ENCODE results near the gene KIAA0319L.

Gene KIAA0319L

DNA sequence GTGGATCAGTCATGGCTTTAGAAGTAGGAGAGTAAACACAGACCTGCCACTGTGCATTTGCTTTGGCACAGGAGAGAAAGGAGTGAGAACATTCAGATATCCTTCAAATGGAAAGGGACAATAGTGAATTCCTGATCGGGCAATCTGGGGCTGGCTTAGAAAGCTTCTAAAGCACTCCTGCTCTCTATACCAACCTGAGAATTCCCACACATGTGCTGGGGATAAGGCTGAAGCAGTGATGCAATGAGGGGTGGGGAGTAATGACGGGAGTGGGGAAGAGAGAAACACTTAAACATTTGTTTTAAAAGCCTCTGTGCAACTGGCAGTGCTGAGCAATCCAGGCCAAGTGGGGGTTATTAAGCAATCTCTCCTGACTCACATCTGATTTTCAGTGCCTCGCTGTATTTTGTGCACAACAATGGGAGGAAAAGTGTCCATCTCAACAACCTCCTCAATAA, 108.8 kb downstream of the KIAA0319L start:
- peak overlapping the region; percentile 10; the same call in 1 of the 2 replicates for H3K27ac ChIP-seq

DNA sequence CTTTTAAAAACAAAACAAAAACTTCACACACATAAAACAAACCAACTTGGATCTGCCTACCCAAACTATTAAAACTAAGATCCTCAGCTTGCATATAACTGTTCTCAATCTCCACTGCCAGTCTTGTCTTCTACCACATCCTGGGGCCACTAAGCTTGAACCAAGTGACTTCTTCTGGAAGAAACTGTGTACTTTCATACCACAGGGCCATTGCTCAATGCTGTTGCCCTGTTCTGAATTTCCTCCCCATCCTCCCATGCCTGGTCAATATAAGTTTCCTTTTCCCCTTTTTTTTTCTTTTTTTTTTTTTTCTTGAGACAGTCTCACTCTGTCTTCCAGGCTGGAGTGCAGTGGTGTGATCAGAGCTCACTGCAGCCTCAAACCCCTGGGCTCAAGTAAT, 109.9 kb downstream of the KIAA0319L start:
- TF ChIP-seq, protein P1, sequence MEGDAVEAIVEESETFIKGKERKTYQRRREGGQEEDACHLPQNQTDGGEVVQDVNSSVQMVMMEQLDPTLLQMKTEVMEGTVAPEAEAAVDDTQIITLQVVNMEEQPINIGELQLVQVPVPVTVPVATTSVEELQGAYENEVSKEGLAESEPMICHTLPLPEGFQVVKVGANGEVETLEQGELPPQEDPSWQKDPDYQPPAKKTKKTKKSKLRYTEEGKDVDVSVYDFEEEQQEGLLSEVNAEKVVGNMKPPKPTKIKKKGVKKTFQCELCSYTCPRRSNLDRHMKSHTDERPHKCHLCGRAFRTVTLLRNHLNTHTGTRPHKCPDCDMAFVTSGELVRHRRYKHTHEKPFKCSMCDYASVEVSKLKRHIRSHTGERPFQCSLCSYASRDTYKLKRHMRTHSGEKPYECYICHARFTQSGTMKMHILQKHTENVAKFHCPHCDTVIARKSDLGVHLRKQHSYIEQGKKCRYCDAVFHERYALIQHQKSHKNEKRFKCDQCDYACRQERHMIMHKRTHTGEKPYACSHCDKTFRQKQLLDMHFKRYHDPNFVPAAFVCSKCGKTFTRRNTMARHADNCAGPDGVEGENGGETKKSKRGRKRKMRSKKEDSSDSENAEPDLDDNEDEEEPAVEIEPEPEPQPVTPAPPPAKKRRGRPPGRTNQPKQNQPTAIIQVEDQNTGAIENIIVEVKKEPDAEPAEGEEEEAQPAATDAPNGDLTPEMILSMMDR (conservative IDR thresholded peaks at IDR 0.05) = no peak
- TF ChIP-seq ZFX (IDR thresholded peaks at IDR 0.05) = no peak
- H3K27ac ChIP-seq = no peak overlapping the region

More for the DNA sequence above, 108.8 kb downstream of the KIAA0319L start:
- no peak for TF ChIP-seq ZFX (IDR thresholded peaks at IDR 0.05)
- TF ChIP-seq, protein P1 (conservative IDR thresholded peaks at IDR 0.05) = no peak

DNA sequence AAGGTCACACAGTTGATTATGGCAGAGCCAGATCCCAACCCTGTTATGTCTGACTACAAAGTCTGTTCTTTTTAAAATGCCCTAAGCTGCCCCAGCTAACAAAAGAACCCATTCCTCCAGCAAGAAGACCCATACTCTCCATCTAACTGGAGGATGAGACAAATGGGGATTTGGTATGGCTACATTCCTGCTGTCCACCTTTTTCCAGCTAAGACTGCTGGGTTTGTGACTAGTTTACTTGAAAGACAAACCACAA, 112.8 kb downstream of the KIAA0319L start:
- H3K27ac ChIP-seq = no peak overlapping the region
- no peak for TF ChIP-seq ZFX (IDR thresholded peaks at IDR 0.05)
- TF ChIP-seq, protein P1 (conservative IDR thresholded peaks at IDR 0.05) = no peak

DNA sequence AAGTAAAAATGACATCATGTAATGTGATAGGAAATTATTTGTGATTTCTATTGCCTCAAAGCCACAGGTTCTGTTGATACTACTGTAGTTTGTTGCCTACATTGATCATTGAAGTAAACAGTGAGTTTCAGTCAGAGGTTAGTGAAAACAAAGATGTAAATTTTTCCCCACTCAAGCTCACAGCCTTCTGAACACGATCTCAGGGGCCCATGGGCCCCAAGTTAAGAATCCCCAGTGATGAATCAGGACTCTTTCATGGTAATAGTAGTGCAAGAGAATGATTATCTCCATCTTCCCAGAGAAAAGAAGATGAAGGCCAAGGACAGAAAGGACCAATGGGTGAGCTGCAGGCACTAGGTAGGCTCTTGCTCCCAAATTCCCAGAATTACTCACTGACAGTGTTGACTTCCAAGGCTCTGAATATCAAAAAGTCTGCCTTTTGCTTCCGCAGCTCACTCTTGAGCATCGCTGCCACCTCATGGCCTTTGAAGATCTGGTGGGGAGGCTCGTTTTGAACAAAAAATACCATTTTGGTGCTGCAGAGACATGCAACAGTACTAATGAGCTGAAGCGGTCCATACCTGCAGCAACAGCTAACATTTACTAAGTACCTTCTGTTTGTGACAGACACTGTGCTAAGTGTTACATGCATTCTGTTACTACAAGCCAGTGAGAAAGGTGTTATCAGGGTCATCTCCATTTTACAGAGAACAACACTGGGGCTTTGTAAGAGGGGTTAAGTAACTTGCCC, 113.3 kb downstream of the KIAA0319L start:
- no peak overlapping the region for H3K27ac ChIP-seq
- no peak for TF ChIP-seq ZFX (IDR thresholded peaks at IDR 0.05)
- TF ChIP-seq, protein P1 (conservative IDR thresholded peaks at IDR 0.05) = no peak; the same call in 1 of the 2 replicates

DNA sequence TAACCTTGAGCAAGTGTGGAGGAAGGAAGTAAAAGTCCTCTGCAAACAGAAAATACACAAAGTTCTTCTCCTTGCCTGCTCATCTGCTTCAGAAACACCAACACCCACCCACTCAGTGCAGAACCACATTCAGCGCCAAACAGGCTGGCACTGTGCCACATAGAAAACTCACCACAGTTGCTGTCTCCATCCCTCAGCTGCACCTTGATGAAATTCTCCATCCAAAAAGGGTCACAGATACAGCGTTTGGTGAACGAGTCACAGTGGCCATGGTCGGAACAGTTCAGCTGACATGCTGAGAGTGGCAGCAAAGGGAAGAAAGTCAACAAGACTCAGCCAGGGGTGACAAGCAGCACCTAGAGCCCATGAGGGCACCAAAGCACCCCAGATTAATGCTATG, 114.5 kb downstream of the KIAA0319L start:
- TF ChIP-seq, protein P1 (conservative IDR thresholded peaks at IDR 0.05) = no peak
- TF ChIP-seq ZFX (IDR thresholded peaks at IDR 0.05) = no peak
- H3K27ac ChIP-seq = no peak overlapping the region

DNA sequence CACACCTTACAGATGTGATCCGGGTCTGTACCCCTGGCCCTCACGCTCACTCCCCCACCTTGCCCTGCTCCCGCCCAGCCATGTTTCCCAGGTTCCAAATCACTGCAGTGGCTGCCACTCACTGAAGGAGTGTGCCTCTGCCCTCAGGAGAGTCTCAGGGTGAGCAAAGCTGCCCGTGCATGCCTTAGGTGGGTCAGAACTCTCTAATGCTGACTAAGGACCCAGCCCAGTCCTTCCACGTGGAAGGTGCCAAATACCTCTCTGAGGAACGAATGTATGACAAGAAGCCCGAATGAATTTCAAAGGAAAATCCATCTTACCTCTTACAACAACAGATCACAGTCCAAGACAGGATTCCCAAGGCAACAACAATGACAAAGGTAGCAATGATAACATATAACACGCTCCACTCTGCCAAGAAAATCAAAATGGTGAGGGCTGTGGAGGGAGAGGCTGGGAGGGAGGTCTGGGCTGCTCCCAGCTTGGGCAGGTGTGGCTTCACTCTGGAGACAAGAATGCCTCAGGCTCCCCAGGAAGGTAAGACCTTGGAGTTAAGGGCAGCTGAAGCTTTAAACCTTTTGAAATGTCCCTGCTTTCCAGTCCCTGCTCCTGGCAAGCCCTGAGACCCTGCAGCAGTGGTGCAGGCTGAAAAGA, 115.2 kb downstream of the KIAA0319L start:
- TF ChIP-seq ZFX (IDR thresholded peaks at IDR 0.05) = no peak
- TF ChIP-seq, protein P1 (conservative IDR thresholded peaks at IDR 0.05) = no peak
- no peak overlapping the region for H3K27ac ChIP-seq

DNA sequence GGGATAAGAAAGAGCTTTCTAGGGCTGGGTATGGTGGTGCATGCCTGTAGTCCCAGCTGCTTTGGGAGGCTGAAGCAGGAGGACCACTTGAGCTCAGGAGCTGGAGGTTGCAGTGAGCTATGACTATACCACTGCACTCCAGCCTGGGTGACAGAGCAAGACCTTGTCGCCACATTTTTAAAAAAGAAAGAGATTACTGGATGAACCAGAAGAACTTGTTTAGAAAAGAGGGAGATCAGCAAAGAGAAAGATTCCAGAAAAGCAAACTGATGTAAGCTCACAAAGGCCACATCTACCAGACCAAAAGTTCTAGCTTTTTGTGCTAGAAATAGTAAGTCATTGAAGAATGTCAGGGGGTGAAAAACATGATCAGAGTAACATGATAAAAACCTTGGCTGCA, 117.6 kb downstream of the KIAA0319L start:
- peak overlapping the region; percentile 40 for H3K27ac ChIP-seq
- TF ChIP-seq ZFX (IDR thresholded peaks at IDR 0.05) = no peak
- TF ChIP-seq, protein P1 (conservative IDR thresholded peaks at IDR 0.05) = no peak
